22Rv1 (cell line): ENCODE results near the gene E2F7.

Experiments used
- ZFX ChIP-seq: fragments of 450-650 bp; IDR thresholded peaks from 2 replicates; pipeline ENCODE4 v1.6.1; 2017; ENCODE audit warnings: antibody characterized with exemption, borderline replicate concordance
- TF ChIP-seq, protein P1 (sequence below): fragments of 450-650 bp; IDR thresholded peaks from 2 replicates; pipeline ENCODE4 v1.5.1; 2017; ENCODE audit warnings: mild to moderate bottlenecking

DNA sequence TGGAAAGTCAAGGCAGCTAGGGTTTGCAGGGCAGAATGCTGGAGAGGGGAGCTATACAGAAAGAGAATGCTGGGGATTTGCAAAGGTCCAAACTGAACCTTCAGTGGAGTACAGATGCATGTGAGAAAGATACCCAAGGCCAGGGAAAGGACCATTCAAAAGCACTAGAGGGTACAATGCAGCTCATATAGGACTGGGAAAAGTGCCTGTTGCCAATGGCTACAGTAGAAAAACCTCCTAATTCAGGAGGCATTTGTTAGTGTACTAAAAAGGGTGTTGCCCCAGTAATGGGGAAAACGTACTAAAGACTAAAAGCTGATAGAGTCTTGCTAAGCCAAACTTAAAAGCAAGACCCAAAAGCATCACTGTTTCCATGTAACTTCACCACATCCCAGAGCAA, 30.1 kb downstream of the E2F7 start:
- TF ChIP-seq, protein P1, sequence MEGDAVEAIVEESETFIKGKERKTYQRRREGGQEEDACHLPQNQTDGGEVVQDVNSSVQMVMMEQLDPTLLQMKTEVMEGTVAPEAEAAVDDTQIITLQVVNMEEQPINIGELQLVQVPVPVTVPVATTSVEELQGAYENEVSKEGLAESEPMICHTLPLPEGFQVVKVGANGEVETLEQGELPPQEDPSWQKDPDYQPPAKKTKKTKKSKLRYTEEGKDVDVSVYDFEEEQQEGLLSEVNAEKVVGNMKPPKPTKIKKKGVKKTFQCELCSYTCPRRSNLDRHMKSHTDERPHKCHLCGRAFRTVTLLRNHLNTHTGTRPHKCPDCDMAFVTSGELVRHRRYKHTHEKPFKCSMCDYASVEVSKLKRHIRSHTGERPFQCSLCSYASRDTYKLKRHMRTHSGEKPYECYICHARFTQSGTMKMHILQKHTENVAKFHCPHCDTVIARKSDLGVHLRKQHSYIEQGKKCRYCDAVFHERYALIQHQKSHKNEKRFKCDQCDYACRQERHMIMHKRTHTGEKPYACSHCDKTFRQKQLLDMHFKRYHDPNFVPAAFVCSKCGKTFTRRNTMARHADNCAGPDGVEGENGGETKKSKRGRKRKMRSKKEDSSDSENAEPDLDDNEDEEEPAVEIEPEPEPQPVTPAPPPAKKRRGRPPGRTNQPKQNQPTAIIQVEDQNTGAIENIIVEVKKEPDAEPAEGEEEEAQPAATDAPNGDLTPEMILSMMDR, result no peak
- TF ChIP-seq ZFX, result no peak
